Astrocyte of the cerebellum (primary cell): ENCODE measurements around the gene AMY2B.
"Not testable (repeated sequence)": the region's sequence is repeated elsewhere in the genome, so short reads cannot be mapped to it uniquely, and the experiment has no call there.

Experiments
- DNase-seq: peaks from one replicate; pipeline ENCODE4 v3.0.0-alpha.2; 2011; ENCODE audit warnings: low read depth
- H3K4me3 ChIP-seq: 2 replicates; pipeline ENCODE4 v1.5.1; 2011; ENCODE audit warnings: mild to moderate bottlenecking, low read depth, low read length, moderate library complexity
- CTCF ChIP-seq: IDR thresholded peaks from 2 replicates; pipeline ENCODE4 v1.5.1; 2012; ENCODE audit warnings: low read length, low read depth, moderate library complexity, mild to moderate bottlenecking; ENCODE audit errors: missing control alignments
- in situ Hi-C: cut with HindIII; loops from 2 replicates; pipeline ENCODE4 v1.10.0; 2017; ENCODE audit warnings: low sequenced_read_pairs

Gene AMY2B

GRCh38 chr1:103571289-103571688, at the start of gene AMY2B:
Gene AMY2B (plus strand): TSS chr1:103571589. CDS start chr1:103571603, 14 bp downstream.
- in situ Hi-C loops, DNase-seq: not testable (repeated sequence)

DNA sequence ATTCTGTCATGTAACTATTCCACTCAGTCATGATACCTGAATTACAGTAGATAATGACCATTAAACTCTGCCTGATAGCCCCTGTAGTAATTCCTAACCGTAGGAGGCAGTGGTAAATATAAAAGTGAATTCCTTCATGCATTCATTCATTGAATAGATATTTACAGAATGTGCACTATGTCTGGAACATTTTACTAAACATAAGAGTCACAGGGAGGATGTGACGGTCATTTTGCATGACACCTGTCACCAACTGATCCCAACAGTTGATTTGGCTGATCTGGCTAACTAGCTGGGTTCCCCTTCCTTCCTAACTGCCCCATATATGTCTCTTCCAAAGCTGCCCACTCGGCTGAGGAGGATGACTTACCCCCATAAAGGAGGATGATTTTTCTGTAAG, 48.0 kb upstream of the AMY2B start:
- TF ChIP-seq CTCF = no peak
- DNase-seq = no peak
- H3K4me3 ChIP-seq = no peak overlapping the region
- in situ Hi-C loops = no loop called here

More at GRCh38 chr1:103571289-103571688, at the start of gene AMY2B:
- H3K4me3 ChIP-seq = not testable (repeated sequence)

DNA sequence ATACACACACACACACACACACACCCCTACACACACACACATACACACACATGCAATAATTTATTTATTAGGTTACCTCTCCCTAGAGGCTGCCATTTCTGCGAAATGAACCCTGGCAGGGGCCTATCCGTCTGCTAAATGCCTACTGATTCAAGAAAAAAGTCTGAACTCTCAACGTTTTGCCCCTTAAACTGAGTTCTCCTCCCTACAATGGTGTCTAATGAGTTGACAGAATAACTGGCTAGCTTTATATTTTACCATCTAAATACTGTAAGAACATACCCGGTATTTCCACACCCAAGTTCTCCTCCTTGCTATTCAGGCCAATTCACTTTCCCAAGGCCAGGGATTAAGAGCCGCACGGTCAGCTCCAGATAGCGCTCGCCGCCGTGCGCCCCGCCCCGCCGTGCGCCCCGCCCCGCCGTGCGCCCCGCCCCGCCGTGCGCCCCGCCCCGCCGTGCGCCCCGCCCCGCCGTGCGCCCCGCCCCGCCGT, 46.2 kb upstream of the AMY2B start:
- TF ChIP-seq CTCF = no peak
- DNase-seq = peak; percentile 6
- in situ Hi-C loops = no loop called here
- H3K4me3 ChIP-seq = peak overlapping the region; percentile 28

- H3K4me3 ChIP-seq = peak within 1 kb of the TSS; percentile 90
- in situ Hi-C loops = no loop called here
- no peak for TF ChIP-seq CTCF
- peak; percentile 86 for DNase-seq
Observed at GRCh38 chr1:103525607-103526507, 45.5 kb upstream of the AMY2B start, which contains the start of gene RNPC3. Gene RNPC3 (plus strand): TSS chr1:103525699. CDS start chr1:103526071, 372 bp downstream.

GRCh38 chr1:103527331-103527730, 44.1 kb upstream of the AMY2B start:
- DNase-seq = no peak
- in situ Hi-C loops = no loop called here
- no peak for TF ChIP-seq CTCF
- no peak overlapping the region for H3K4me3 ChIP-seq

DNA sequence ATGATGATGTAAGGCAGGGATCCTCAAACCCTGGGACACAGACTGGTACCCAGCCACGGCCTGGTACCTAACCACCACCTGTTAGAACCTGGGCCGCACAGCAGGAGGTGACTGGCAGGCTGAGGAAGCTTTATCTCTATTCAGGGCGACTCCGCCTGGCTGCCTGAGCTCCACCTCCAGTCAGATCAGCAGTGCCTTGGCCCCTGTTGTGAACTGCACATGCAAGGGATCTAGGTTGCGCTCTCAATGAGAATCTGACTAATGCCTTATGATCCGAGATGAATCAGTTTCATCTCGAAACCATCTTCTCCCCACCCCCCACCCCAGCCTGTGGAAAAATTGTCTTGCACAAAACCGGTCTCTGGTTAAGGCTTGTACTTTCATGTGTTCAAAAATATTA, 41.6 kb upstream of the AMY2B start:
- no peak for TF ChIP-seq CTCF
- H3K4me3 ChIP-seq = no peak overlapping the region
- DNase-seq = no peak
- in situ Hi-C loops = no loop called here

DNA sequence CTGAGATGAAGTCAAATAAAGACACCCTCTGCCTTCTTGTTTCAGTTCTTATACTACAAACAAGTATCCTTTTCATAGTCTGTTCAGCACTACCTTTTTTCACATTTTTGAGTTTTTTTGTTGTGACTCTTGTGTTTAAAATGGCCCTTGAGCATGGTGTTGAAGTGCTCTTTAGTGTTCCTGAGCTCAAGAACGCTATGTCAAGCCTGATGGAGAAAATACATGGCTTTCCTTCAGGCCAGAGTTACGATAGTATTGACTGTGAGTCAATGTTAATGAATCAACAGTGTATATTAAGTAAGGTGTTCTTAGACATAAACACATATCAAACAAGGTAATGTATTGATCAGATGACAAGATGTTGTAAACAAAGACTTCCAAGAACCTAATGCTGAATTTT, 33.2 kb upstream of the AMY2B start:
- in situ Hi-C loops = no loop called here
- no peak for TF ChIP-seq CTCF
- DNase-seq = no peak
- H3K4me3 ChIP-seq = no peak overlapping the region
